Measurements from ENCODE around the gene PUS10.
"Not testable (repeated sequence)": the region's sequence is repeated elsewhere in the genome, so short reads cannot be mapped to it uniquely, and the experiment has no call there.

Gene PUS10

GRCh38 chr2:60932954-60933353 lies 85.1 kb downstream of the PUS10 start:
- no peak for DNase-seq (ENCODE audit: low spot score)

GRCh38 chr2:60932061-60932460 lies 86.0 kb downstream of the PUS10 start:
- not testable (repeated sequence) for DNase-seq (ENCODE audit: low spot score)

GRCh38 chr2:60926741-60927552 lies 91.1 kb downstream of the PUS10 start:
- no peak for DNase-seq (ENCODE audit: low spot score)

GRCh38 chr2:60925994-60926740 lies 91.9 kb downstream of the PUS10 start:
- no peak for DNase-seq (ENCODE audit: low spot score)

- no peak for DNase-seq (ENCODE audit: low spot score)
Measured at GRCh38 chr2:60907329-60907728, 110.7 kb downstream of the PUS10 start.

GRCh38 chr2:60906395-60906794 lies 111.7 kb downstream of the PUS10 start:
- DNase-seq (ENCODE audit: low spot score): no peak

- DNase-seq (ENCODE audit: low spot score): not testable (repeated sequence)
Measured at GRCh38 chr2:60905867-60906266, 112.2 kb downstream of the PUS10 start.

- DNase-seq (ENCODE audit: low spot score): not testable (repeated sequence)
Measured at GRCh38 chr2:60901296-60901695, 116.8 kb downstream of the PUS10 start.

- no peak for DNase-seq (ENCODE audit: low spot score)
Measured at GRCh38 chr2:60899892-60900249, 118.2 kb downstream of the PUS10 start.

- DNase-seq (ENCODE audit: low spot score): no peak
Measured at GRCh38 chr2:60899230-60899891, 118.7 kb downstream of the PUS10 start.

- peak; percentile 39 for DNase-seq (ENCODE audit: low spot score)
Measured at GRCh38 chr2:60898567-60898966, 119.5 kb downstream of the PUS10 start.
